Measurements from ENCODE around the gene PPME1.

The PPME1 gene

GRCh38 chr11:74283580-74284180 is 112.6 kb downstream of the PPME1 start:
- no peak for DNase-seq

GRCh38 chr11:74284466-74284865 is 113.4 kb downstream of the PPME1 start:
- DNase-seq = no peak

- no peak for DNase-seq
These were observed 117.1 kb downstream of the PPME1 start for GRCh38 chr11:74288161-74288560.

- no peak for DNase-seq
These were observed 117.8 kb downstream of the PPME1 start for GRCh38 chr11:74288911-74289310.

GRCh38 chr11:74297484-74297883 is 126.4 kb downstream of the PPME1 start:
- DNase-seq = no peak

- DNase-seq = no peak
These were observed 127.9 kb downstream of the PPME1 start for GRCh38 chr11:74299015-74299414.

Data from KG1 (cell line).